ENCODE data around the gene SMTN. TPM values are rescaled to one million over a fixed set of nuclear protein-coding genes. Genes with fewer than 3 reads are reported as not detected.
"Not testable (repeated sequence)": the region's sequence is repeated elsewhere in the genome, so short reads cannot be mapped to it uniquely, and the experiment has no call there.

Gene SMTN
- total and polyA plus RNA-seq, 8 donors: 51.5 to 607 (median 275) TPM

DNA sequence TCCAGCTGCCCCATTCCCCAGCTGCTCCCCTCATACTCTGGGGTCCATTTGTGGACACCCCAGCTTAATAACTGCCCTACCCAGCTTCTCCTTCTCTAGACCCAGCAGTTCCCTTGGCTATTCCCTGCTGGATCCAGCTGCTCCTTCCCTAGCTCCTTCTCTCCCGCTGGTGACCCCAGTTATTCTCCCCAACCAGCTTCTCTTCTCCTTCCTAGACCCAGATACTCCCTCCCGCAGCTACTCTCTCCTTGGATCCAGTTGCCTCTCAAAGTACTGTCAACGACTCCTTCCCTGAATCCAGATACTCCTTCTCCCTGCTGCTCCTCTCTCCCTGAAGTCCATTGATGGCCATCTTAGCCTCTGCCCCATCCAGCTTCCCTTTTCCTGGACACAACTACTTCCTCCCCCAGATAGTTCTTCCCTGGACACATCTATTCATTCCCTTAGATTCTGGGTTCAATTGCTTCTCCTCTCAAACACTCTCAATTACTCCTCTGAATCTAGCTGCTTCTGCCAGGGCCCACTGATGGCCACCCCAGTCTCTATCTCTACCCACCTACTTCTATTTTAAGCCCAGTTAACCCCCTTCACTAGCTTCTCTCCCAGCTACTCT, 14.6 kb downstream of the SMTN start:
- H3K9me3 ChIP-seq: no peaks in the 10 kb centered on the region
- WGBS, 5 donors: 72 to 91% (median 85%) methylated on average over 3 of the region's 3 CpGs
- H3K4me3 ChIP-seq: no peak overlapping the region
- DNase-seq: no peak
- H3K4me1 ChIP-seq: peaks cover 27 to 94% (median 63%) of the 10 kb centered on the region in 4 donors
- peak overlapping the region in 4 of 5 donors; percentile 21 to 98 (median 96) for H3K27ac ChIP-seq
- intact Hi-C loops (cut with DNase I; ENCODE audit: low total_unique reads): no loop called here
- no peaks in the 10 kb centered on the region for H3K27me3 ChIP-seq
- TF ChIP-seq EP300 (IDR thresholded peaks at IDR 0.05) (no peak), CTCF (IDR thresholded peaks at IDR 0.05) (no peak), POLR2AphosphoS5 (IDR thresholded peaks at IDR 0.05) (no peak), POLR2A (IDR thresholded peaks at IDR 0.05) (no peak)
- H3K36me3 ChIP-seq: peaks cover 93 to 100% (median 100%) of the 10 kb centered on the region in 4 donors

DNA sequence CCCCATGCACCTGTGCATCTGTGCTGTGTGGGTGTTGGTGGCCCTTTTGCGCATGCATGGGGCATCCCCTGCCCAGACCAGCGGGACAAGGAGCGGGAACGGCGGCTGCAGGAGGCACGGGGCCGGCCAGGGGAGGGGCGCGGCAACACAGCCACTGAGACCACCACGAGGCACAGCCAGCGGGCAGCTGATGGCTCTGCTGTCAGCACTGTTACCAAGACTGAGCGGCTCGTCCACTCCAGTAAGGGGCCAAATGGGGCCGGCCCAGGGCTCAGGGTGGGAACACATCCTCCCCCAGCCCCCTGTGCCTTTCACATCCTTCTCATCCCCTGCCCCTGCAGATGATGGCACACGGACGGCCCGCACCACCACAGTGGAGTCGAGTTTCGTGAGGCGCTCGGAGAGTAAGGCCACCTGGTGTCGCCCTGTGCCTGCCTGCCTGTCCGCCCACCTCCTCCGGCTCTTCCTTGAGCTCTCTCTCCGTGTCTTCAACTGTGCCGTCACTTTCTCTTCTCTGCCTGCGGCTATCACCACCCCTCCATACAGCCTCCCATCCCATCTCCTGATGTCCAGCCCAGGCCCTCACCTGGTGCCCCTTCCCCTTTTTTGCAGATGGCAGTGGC, 15.7 kb downstream of the SMTN start:
- H3K27me3 ChIP-seq: no peaks in the 10 kb centered on the region
- peaks cover 89 to 100% (median 98%) of the 10 kb centered on the region in 4 donors for H3K36me3 ChIP-seq
- H3K9me3 ChIP-seq: no peaks in the 10 kb centered on the region
- intact Hi-C loops (cut with DNase I; ENCODE audit: low total_unique reads): no loop called here
- H3K4me3 ChIP-seq: no peak overlapping the region
- no peak for TF ChIP-seq EP300 (IDR thresholded peaks at IDR 0.05)
- TF ChIP-seq POLR2AphosphoS5 (IDR thresholded peaks at IDR 0.05): no peak
- no peak for TF ChIP-seq POLR2A (IDR thresholded peaks at IDR 0.05)
- no peak for TF ChIP-seq CTCF (IDR thresholded peaks at IDR 0.05)
- DNase-seq: no peak
- peak overlapping the region in 4 of 5 donors; percentile 20 to 98 (median 96) for H3K27ac ChIP-seq
- 75 to 94% (median 89%) methylated on average over 25 to 27 of the region's 27 CpGs for WGBS, 5 donors
- peaks cover 27 to 97% (median 65%) of the 10 kb centered on the region in 4 donors for H3K4me1 ChIP-seq

DNA sequence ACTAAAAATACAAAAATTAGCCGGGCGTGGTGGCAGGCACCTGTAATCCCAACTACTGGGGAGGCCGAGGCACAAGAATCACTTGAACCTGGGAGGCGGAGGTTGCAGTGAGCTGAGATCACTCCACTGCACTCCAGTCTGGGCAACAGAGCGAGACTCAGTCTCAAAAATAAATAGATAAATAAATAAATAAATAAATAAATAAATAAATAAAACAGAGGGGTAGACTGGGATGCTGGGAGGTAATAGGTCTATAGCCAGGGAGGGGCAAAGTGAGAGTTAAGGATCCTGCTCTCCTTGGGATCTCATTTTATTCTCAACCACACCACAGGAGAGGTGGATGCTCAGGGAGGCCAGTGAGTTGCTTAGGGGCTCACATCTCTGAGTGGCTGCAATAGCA, 16.4 kb downstream of the SMTN start:
- peaks cover 24 to 94% (median 64%) of the 10 kb centered on the region in 4 donors for H3K4me1 ChIP-seq
- H3K4me3 ChIP-seq; H3K27me3 ChIP-seq; H3K9me3 ChIP-seq; intact Hi-C loops (cut with DNase I; ENCODE audit: low total_unique reads); DNase-seq: not testable (repeated sequence)
- 89 to 97% (median 95%) methylated on average over 5 of the region's 5 CpGs for WGBS, 5 donors
- H3K36me3 ChIP-seq: peaks cover 82 to 99% (median 95%) of the 10 kb centered on the region in 4 donors
- peak overlapping the region in 4 of 5 donors; percentile 92 to 98 (median 96) for H3K27ac ChIP-seq

- H3K27ac ChIP-seq: peak overlapping the region in 4 of 5 donors; percentile 92 to 98 (median 96)
Observed at GRCh38 chr22:31097941-31098631, 17.0 kb downstream of the SMTN start.

More at GRCh38 chr22:31097941-31098631, 17.0 kb downstream of the SMTN start:
- intact Hi-C loops (cut with DNase I; ENCODE audit: low total_unique reads): no loop called here
- TF ChIP-seq POLR2AphosphoS5 (IDR thresholded peaks at IDR 0.05) (no peak), CTCF (IDR thresholded peaks at IDR 0.05) (no peak), EP300 (IDR thresholded peaks at IDR 0.05) (no peak), POLR2A (IDR thresholded peaks at IDR 0.05) (no peak)
- WGBS, 5 donors: 76 to 89% (median 83%) methylated on average over 10 of the region's 10 CpGs
- Histone ChIP-seq H3K4me1 (peaks cover 25 to 94% (median 64%) of the 10 kb centered on the region in 4 donors), H3K4me3 (no peak overlapping the region), H3K27me3 (no peaks in the 10 kb centered on the region), H3K9me3 (no peaks in the 10 kb centered on the region), H3K36me3 (peaks cover 76 to 95% (median 90%) of the 10 kb centered on the region in 4 donors)
- DNase-seq: no peak
